ENCODE data around the gene GRIP2.

DNA sequence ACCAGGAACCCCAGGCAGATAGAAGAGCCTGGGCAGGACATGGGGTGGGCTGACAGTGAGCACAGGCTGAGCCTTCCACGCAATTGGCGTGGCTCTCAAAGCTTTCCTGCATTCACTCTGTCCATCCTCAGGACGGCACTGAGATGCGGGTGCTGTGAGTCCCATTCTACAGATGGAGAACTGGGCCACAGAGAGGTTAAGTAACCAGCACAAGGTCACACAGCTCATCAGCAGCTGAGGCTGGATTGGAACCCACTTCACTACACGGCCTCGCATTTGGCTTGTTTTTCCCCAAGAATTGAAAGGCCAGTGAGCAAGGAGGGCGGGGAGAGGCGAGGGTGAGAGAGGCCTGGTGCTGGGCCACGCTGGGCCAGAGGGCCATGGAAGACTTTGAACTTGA is 36.0 kb upstream of the GRIP2 start:
- TF ChIP-seq, protein P1, sequence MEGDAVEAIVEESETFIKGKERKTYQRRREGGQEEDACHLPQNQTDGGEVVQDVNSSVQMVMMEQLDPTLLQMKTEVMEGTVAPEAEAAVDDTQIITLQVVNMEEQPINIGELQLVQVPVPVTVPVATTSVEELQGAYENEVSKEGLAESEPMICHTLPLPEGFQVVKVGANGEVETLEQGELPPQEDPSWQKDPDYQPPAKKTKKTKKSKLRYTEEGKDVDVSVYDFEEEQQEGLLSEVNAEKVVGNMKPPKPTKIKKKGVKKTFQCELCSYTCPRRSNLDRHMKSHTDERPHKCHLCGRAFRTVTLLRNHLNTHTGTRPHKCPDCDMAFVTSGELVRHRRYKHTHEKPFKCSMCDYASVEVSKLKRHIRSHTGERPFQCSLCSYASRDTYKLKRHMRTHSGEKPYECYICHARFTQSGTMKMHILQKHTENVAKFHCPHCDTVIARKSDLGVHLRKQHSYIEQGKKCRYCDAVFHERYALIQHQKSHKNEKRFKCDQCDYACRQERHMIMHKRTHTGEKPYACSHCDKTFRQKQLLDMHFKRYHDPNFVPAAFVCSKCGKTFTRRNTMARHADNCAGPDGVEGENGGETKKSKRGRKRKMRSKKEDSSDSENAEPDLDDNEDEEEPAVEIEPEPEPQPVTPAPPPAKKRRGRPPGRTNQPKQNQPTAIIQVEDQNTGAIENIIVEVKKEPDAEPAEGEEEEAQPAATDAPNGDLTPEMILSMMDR (IDR thresholded peaks at IDR 0.05; ENCODE audit: low read length), result no peak
- no peak for TF ChIP-seq EZH2 (IDR thresholded peaks at IDR 0.05; ENCODE audit: borderline replicate concordance, low read length)

Data from OCI-LY1 (cell line).